Caco-2 (cell line): Measurements from ENCODE around the gene KLK4. TPM values are rescaled to one million over a fixed set of nuclear protein-coding genes. Genes with fewer than 3 reads are reported as not detected.

Experiments used
- BruUV-seq: library from RNA; stranded (reverse); fragments of 400-500 nt; replicated peaks from 2 replicates; lab custom pipeline; 2021; lab: Mats Ljungman, UMichigan
- CTCF ChIA-PET: fragments of 300-600 bp; sonication (Branson Sonifier 250); formaldehyde crosslinking; loops from one replicate; lab custom pipeline; 2022; ENCODE audit warnings: antibody characterized with exemption; lab: Charles Lee
- POLR2A ChIA-PET: fragments of 300-600 bp; sonication (Branson Sonifier 250); formaldehyde crosslinking; loops from one replicate; lab custom pipeline; 2022; ENCODE audit warnings: antibody characterized with exemption; lab: Charles Lee
- DNase-seq, 2 experiments: peaks; one replicate each; pipeline versions ENCODE4 v3.0.0 to v3.0.0-alpha.2; 2020 to 2022
- H3K27me3 ChIP-seq: replicated peaks from 2 replicates; pipeline ENCODE4 v1.6.0; 2011; ENCODE audit warnings: low read length; ENCODE audit not compliant: control insufficient read depth, insufficient read depth
- H3K36me3 ChIP-seq: 2 replicates; pipeline ENCODE4 v1.5.1; 2011; ENCODE audit warnings: low read length; ENCODE audit not compliant: control insufficient read depth, insufficient read depth
- H3K4me1 ChIP-seq: fragments of 250-450 bp; sonication (Bioruptor Pico); 2 replicates; pipeline ENCODE4 v1.5.1; 2020; ENCODE audit warnings: mild to moderate bottlenecking
- H3K4me3 ChIP-seq: 2 replicates; pipeline ENCODE4 v1.5.1; 2011; ENCODE audit warnings: low read depth, mild to moderate bottlenecking, control low read depth, low read length
- H3K9me3 ChIP-seq: fragments of 250-450 bp; sonication (Bioruptor Pico); 2 replicates; pipeline ENCODE4 v1.5.1; 2020; ENCODE audit warnings: mild to moderate bottlenecking, moderate library complexity
- H3K27ac Mint-ChIP-seq: one replicate; pipeline ENCODE4 v1.8.0; 2022; ENCODE audit warnings: mixed read lengths; ENCODE audit not compliant: unreplicated experiment
- H3K27me3 Mint-ChIP-seq: one replicate; pipeline ENCODE4 v1.8.0; 2022; ENCODE audit warnings: mixed read lengths; ENCODE audit not compliant: insufficient read depth, unreplicated experiment
- H3K36me3 Mint-ChIP-seq: one replicate; pipeline ENCODE4 v1.8.0; 2022; ENCODE audit warnings: mild to moderate bottlenecking, mixed read lengths; ENCODE audit not compliant: insufficient read depth, unreplicated experiment
- H3K4me1 Mint-ChIP-seq: one replicate; pipeline ENCODE4 v1.8.0; 2022; ENCODE audit warnings: low read depth, mixed read lengths; ENCODE audit not compliant: unreplicated experiment
- H3K4me3 Mint-ChIP-seq: one replicate; pipeline ENCODE4 v1.8.0; 2022; ENCODE audit warnings: mild to moderate bottlenecking, moderate library complexity, mixed read lengths; ENCODE audit not compliant: unreplicated experiment
- H3K9me3 Mint-ChIP-seq: one replicate; pipeline ENCODE4 v1.8.0; 2022; ENCODE audit warnings: mixed read lengths; ENCODE audit not compliant: unreplicated experiment
- CTCF ChIP-seq, 2 experiments: fragments of 200-600 bp in 1 of 2; IDR thresholded peaks; 1 replicate in 1 of 2; 2 replicates in 1 of 2; pipeline versions ENCODE4 v1.5.1 to v1.8.0; 2011 to 2022; ENCODE audit warnings: antibody characterized with exemption in 1 of 2, control low read depth in 1 of 2, inconsistent platforms in 1 of 2, low read depth in 1 of 2, low read length in 1 of 2, mild to moderate bottlenecking in 1 of 2, moderate library complexity in 1 of 2; ENCODE audit not compliant: insufficient read depth in 1 of 2, severe bottlenecking in 1 of 2, unreplicated experiment in 1 of 2
- intact Hi-C: fragments of 100-400 bp; cut with micrococcal nuclease; formaldehyde crosslinking; loops from one replicate; pipeline ENCODE4 v1.10.0; 2022; ENCODE audit not compliant: unreplicated experiment
- total RNA-seq: library from RNA; stranded (reverse); gene quantifications from 2 replicates; pipeline ENCODE4 v1.2.3, GENCODE V29; 2022

KLK4 gene
- total RNA-seq, 1 experiment from 2014 or later: not detected

GRCh38 chr19:50873056-50873455 is 38.1 kb downstream of the KLK4 start, which contains the start of gene KLK2:
Gene KLK2, plus strand, starts transcription at chr19:50873439. Its CDS starts 35 bp downstream, at chr19:50873474.
- H3K36me3 Mint-ChIP-seq: no peaks in the 10 kb centered on the region
- H3K27ac Mint-ChIP-seq: no peak within 1 kb of the TSS
- TF ChIP-seq CTCF (IDR thresholded peaks at IDR 0.05; ENCODE audit: insufficient read depth in 1 of 2, low read depth in 1 of 2, low read length in 1 of 2, severe bottlenecking in 1 of 2, unreplicated experiment in 1 of 2): no peak
- no peaks in the 10 kb centered on the region for H3K9me3 Mint-ChIP-seq
- no peaks in the 10 kb centered on the region for H3K9me3 ChIP-seq
- ChIA-PET POLR2A (no interaction called here), CTCF (no interaction called here)
- intact Hi-C loops: no loop called here
- no peaks in the 10 kb centered on the region; the same call in 1 of the 2 replicates for H3K27me3 ChIP-seq
- peaks cover 12% of the 10 kb centered on the region for H3K27me3 Mint-ChIP-seq
- DNase-seq: no peak
- no peaks in the 10 kb centered on the region for H3K4me1 Mint-ChIP-seq
- no peak within 1 kb of the TSS for H3K4me3 Mint-ChIP-seq
- BruUV-seq: no TSS peak
- no peaks in the 10 kb centered on the region for H3K36me3 ChIP-seq
- H3K4me1 ChIP-seq: no peaks in the 10 kb centered on the region
- H3K4me3 ChIP-seq: no peak within 1 kb of the TSS

DNA sequence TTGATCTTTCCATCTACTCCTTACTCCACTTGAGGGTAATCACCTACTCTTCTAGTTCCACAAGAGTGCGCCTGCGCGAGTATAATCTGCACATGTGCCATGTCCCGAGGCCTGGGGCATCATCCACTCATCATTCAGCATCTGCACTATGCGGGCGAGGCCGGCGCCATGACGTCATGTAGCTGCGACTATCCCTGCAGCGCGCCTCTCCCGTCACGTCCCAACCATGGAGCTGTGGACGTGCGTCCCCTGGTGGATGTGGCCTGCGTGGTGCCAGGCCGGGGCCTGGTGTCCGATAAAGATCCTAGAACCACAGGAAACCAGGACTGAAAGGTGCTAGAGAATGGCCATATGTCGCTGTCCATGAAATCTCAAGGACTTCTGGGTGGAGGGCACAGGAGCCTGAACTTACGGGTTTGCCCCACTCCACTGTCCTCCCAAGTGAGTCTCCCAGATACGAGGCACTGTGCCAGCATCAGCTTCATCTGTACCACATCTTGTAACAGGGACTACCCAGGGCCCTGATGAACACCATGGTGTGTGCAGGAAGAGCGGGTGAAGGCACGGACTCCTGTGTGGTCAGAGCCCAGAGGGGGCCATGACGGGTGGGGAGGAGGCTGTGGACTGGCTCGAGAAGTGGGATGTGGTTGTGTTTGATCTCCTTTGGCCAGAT is 40.6 kb downstream of the KLK4 start:
- no peaks in the 10 kb centered on the region for H3K9me3 ChIP-seq
- POLR2A ChIA-PET: no interaction called here
- Mint-ChIP-seq H3K36me3 (no peaks in the 10 kb centered on the region), H3K4me3 (no peak overlapping the region), H3K4me1 (no peaks in the 10 kb centered on the region), H3K27ac (no peak overlapping the region), H3K27me3 (peaks cover 17% of the 10 kb centered on the region), H3K9me3 (no peaks in the 10 kb centered on the region)
- DNase-seq: peak in 1 of 2 experiments; percentile 13
- H3K4me1 ChIP-seq: no peaks in the 10 kb centered on the region
- H3K36me3 ChIP-seq: no peaks in the 10 kb centered on the region
- no peak overlapping the region for H3K4me3 ChIP-seq
- H3K27me3 ChIP-seq: no peaks in the 10 kb centered on the region; the same call in 1 of the 2 replicates
- intact Hi-C loops: no loop called here
- BruUV-seq: no TSS peak
- TF ChIP-seq CTCF (IDR thresholded peaks at IDR 0.05; ENCODE audit: insufficient read depth in 1 of 2, low read depth in 1 of 2, low read length in 1 of 2, severe bottlenecking in 1 of 2, unreplicated experiment in 1 of 2): no peak
- CTCF ChIA-PET: no interaction called here

DNA sequence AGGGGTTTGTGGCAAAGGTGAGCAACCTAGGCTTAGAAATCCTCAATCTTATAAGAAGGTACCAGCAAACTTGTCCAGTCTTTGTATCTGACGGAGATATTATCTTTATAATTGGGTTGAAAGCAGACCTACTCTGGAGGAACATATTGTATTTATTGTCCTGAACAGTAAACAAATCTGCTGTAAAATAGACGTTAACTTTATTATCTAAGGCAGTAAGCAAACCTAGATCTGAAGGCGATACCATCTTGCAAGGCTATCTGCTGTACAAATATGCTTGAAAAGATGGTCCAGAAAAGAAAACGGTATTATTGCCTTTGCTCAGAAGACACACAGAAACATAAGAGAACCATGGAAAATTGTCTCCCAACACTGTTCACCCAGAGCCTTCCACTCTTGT is 41.7 kb downstream of the KLK4 start:
- no peaks in the 10 kb centered on the region for H3K36me3 ChIP-seq
- no peak for DNase-seq
- no peaks in the 10 kb centered on the region for H3K9me3 Mint-ChIP-seq
- no peaks in the 10 kb centered on the region for H3K9me3 ChIP-seq
- no peak overlapping the region for H3K27ac Mint-ChIP-seq
- no peaks in the 10 kb centered on the region for H3K4me1 ChIP-seq
- intact Hi-C loops: no loop called here
- no peak overlapping the region for H3K4me3 Mint-ChIP-seq
- H3K4me3 ChIP-seq: no peak overlapping the region
- ChIA-PET POLR2A (no interaction called here), CTCF (no interaction called here)
- no peaks in the 10 kb centered on the region; the same call in 1 of the 2 replicates for H3K27me3 ChIP-seq
- H3K36me3 Mint-ChIP-seq: no peaks in the 10 kb centered on the region
- peaks cover 23% of the 10 kb centered on the region for H3K27me3 Mint-ChIP-seq
- no peak for TF ChIP-seq CTCF (IDR thresholded peaks at IDR 0.05; ENCODE audit: insufficient read depth in 1 of 2, low read depth in 1 of 2, low read length in 1 of 2, severe bottlenecking in 1 of 2, unreplicated experiment in 1 of 2)
- no peaks in the 10 kb centered on the region for H3K4me1 Mint-ChIP-seq
- BruUV-seq: no TSS peak
